ENCODE data around the gene HBQ1.

- TF ChIP-seq CTCF (IDR thresholded peaks at IDR 0.05) = no peak
- no peak for TF ChIP-seq POLR2A (IDR thresholded peaks at IDR 0.05)
Measured at GRCh38 chr16:228151-228851, 48.0 kb downstream of the HBQ1 start.
